MM.1S (cell line): ENCODE results near the gene COLGALT1.

ENCODE experiments used
- DNase-seq: peaks from one replicate; pipeline ENCODE4 v3.0.0-alpha.2; 2015
- H2AFZ ChIP-seq: fragments of 300-600 bp; sonication (generic); 2 replicates; pipeline ENCODE4 v1.6.0; 2016; ENCODE audit warnings: antibody characterized with exemption, low read length
- H3F3A ChIP-seq: fragments of 300-600 bp; sonication (generic); 2 replicates; pipeline ENCODE4 v1.6.1; 2016; ENCODE audit warnings: mild to moderate bottlenecking, antibody characterized with exemption, low read length, moderate library complexity, mixed read lengths; ENCODE audit not compliant: insufficient read depth
- H3K27ac ChIP-seq: fragments of 300-600 bp; sonication (generic); 2 replicates; pipeline ENCODE4 v1.5.1; 2016; ENCODE audit warnings: mild to moderate bottlenecking, low read length
- H3K27me3 ChIP-seq: fragments of 300-600 bp; sonication (generic); replicated peaks from 2 replicates; pipeline ENCODE4 v1.6.0; 2016; ENCODE audit warnings: low read length; ENCODE audit not compliant: insufficient read depth
- H3K36me3 ChIP-seq: fragments of 300-600 bp; sonication (generic); replicated peaks from 2 replicates; pipeline ENCODE4 v1.6.1; 2016; ENCODE audit warnings: mild to moderate bottlenecking, low read length, mixed read lengths; ENCODE audit not compliant: insufficient read depth
- H3K4me1 ChIP-seq: fragments of 300-600 bp; sonication (generic); 2 replicates; pipeline ENCODE4 v1.6.1; 2016; ENCODE audit warnings: low read length, mixed read lengths
- H3K4me2 ChIP-seq: fragments of 300-600 bp; sonication (generic); 2 replicates; pipeline ENCODE4 v1.6.0; 2016; ENCODE audit warnings: low read depth, low read length
- H3K4me3 ChIP-seq: fragments of 300-600 bp; sonication (generic); 2 replicates; pipeline ENCODE4 v1.5.1; 2016; ENCODE audit warnings: low read length, mixed read lengths
- H3K79me2 ChIP-seq: fragments of 300-600 bp; sonication (generic); 2 replicates; pipeline ENCODE4 v1.6.1; 2016; ENCODE audit warnings: mixed run types, low read length, mixed read lengths
- H3K9ac ChIP-seq: fragments of 300-600 bp; sonication (generic); 2 replicates; pipeline ENCODE4 v1.6.1; 2016; ENCODE audit warnings: low read length, mixed read lengths
- H3K9me2 ChIP-seq: fragments of 300-600 bp; sonication (generic); replicated peaks from 2 replicates; pipeline ENCODE4 v1.6.1; 2016; ENCODE audit warnings: mild to moderate bottlenecking, low read length, mixed read lengths; ENCODE audit not compliant: insufficient read depth
- H3K9me3 ChIP-seq: fragments of 300-600 bp; sonication (generic); replicated peaks from 2 replicates; pipeline ENCODE4 v1.6.1; 2016; ENCODE audit warnings: mild to moderate bottlenecking, low read length, mixed read lengths; ENCODE audit not compliant: insufficient read depth
- H4K20me1 ChIP-seq: fragments of 300-600 bp; sonication (generic); 2 replicates; pipeline ENCODE4 v1.6.1; 2016; ENCODE audit warnings: mild to moderate bottlenecking, low read length, moderate library complexity, mixed read lengths; ENCODE audit not compliant: insufficient read depth
- CTCF ChIP-seq: fragments of 300-600 bp; sonication (generic); IDR thresholded peaks from 2 replicates; pipeline ENCODE4 v1.5.1; 2016; ENCODE audit warnings: antibody characterized with exemption, low read length, mixed read lengths
- EZH2 ChIP-seq: fragments of 300-600 bp; sonication (generic); optimal IDR thresholded peaks from 2 replicates; pipeline ENCODE3; 2017; ENCODE audit warnings: low read depth, mild to moderate bottlenecking, antibody characterized with exemption, low read length, mixed read lengths
- EZH2phosphoT487 ChIP-seq: fragments of 300-600 bp; sonication (generic); IDR thresholded peaks from 2 replicates; pipeline ENCODE4 v1.6.1; 2018; ENCODE audit warnings: antibody characterized with exemption, low read length

The COLGALT1 gene

GRCh38 chr19:17616961-17617806 lies 61.7 kb downstream of the COLGALT1 start:
- Histone ChIP-seq H3F3A (no peaks in the 10 kb centered on the region), H3K4me2 (no peak overlapping the region), H3K27me3 (peaks cover 83% of the 10 kb centered on the region), H4K20me1 (no peaks in the 10 kb centered on the region), H3K79me2 (no peaks in the 10 kb centered on the region), H2AFZ (no peak overlapping the region), H3K36me3 (no peaks in the 10 kb centered on the region), H3K9me2 (no peaks in the 10 kb centered on the region), H3K9ac (no peak overlapping the region), H3K4me1 (no peaks in the 10 kb centered on the region), H3K4me3 (no peak overlapping the region), H3K27ac (no peak overlapping the region), H3K9me3 (no peaks in the 10 kb centered on the region)
- no peak for DNase-seq
- no peak for TF ChIP-seq CTCF
- TF ChIP-seq EZH2phosphoT487 = no peak
- TF ChIP-seq EZH2 = no peak

- H4K20me1 ChIP-seq = no peaks in the 10 kb centered on the region
- no peaks in the 10 kb centered on the region for H3K9me3 ChIP-seq
- H3K9me2 ChIP-seq = no peaks in the 10 kb centered on the region
- no peaks in the 10 kb centered on the region for H3K4me1 ChIP-seq
- DNase-seq = no peak
- TF ChIP-seq EZH2phosphoT487 = no peak
- TF ChIP-seq CTCF = no peak
- no peak for TF ChIP-seq EZH2
- no peak overlapping the region for H3K4me3 ChIP-seq
- no peak overlapping the region for H3K4me2 ChIP-seq
- no peaks in the 10 kb centered on the region for H3K79me2 ChIP-seq
- H2AFZ ChIP-seq = no peak overlapping the region
- no peak overlapping the region for H3K27ac ChIP-seq
- H3K36me3 ChIP-seq = no peaks in the 10 kb centered on the region
- H3K9ac ChIP-seq = no peak overlapping the region
- H3F3A ChIP-seq = no peaks in the 10 kb centered on the region
- H3K27me3 ChIP-seq = peaks cover 77% of the 10 kb centered on the region
Measured at GRCh38 chr19:17617807-17618192, 62.4 kb downstream of the COLGALT1 start.

- no peak for DNase-seq
- no peak for TF ChIP-seq EZH2phosphoT487
- TF ChIP-seq EZH2 = no peak
- TF ChIP-seq CTCF = no peak
- H3K9me2 ChIP-seq = no peaks in the 10 kb centered on the region
- H3K4me3 ChIP-seq = no peak overlapping the region
- no peaks in the 10 kb centered on the region for H4K20me1 ChIP-seq
- no peaks in the 10 kb centered on the region for H3K36me3 ChIP-seq
- no peaks in the 10 kb centered on the region for H3K79me2 ChIP-seq
- no peaks in the 10 kb centered on the region for H3K4me1 ChIP-seq
- no peak overlapping the region for H3K27ac ChIP-seq
- H3F3A ChIP-seq = no peaks in the 10 kb centered on the region
- peaks cover 71% of the 10 kb centered on the region for H3K27me3 ChIP-seq
- no peak overlapping the region for H3K9ac ChIP-seq
- no peak overlapping the region for H2AFZ ChIP-seq
- H3K4me2 ChIP-seq = no peak overlapping the region
- no peaks in the 10 kb centered on the region for H3K9me3 ChIP-seq
Measured at GRCh38 chr19:17618281-17618903, 62.9 kb downstream of the COLGALT1 start.
